Brain microvascular endothelial cell (primary cell): ENCODE results near the gene PHF12.
"Not testable (repeated sequence)": the region's sequence is repeated elsewhere in the genome, so short reads cannot be mapped to it uniquely, and the experiment has no call there.

ENCODE experiments used
- DNase-seq: peaks from one replicate; pipeline ENCODE4 v3.0.0-alpha.2; 2020
- H3K27ac ChIP-seq: fragments of 250-450 bp; sonication (Bioruptor Pico); 2 replicates; pipeline ENCODE4 v1.5.1; 2020; ENCODE audit warnings: mild to moderate bottlenecking, moderate library complexity
- H3K27me3 ChIP-seq: fragments of 250-450 bp; sonication (Bioruptor Pico); replicated peaks from 2 replicates; pipeline ENCODE4 v1.5.1; 2020; ENCODE audit warnings: mild to moderate bottlenecking
- H3K36me3 ChIP-seq: fragments of 250-450 bp; sonication (Bioruptor Pico); replicated peaks from 2 replicates; pipeline ENCODE4 v1.5.1; 2020; ENCODE audit warnings: mild to moderate bottlenecking
- H3K4me3 ChIP-seq: 2 replicates; pipeline ENCODE4 v1.5.1; 2011; ENCODE audit warnings: low read depth, mild to moderate bottlenecking, control low read depth, low read length, moderate library complexity
- in situ Hi-C: cut with HindIII; loops from 2 replicates; pipeline ENCODE4 v1.10.0; 2017; ENCODE audit warnings: low sequenced_read_pairs, low pct_ligation_motif_present
- TF ChIP-seq, protein P1 (sequence below): IDR thresholded peaks from 2 replicates; pipeline ENCODE4 v1.5.1; 2011; ENCODE audit warnings: low read depth, mild to moderate bottlenecking, moderate library complexity, low read length, control low read depth, inconsistent platforms; ENCODE audit errors: missing control alignments

PHF12 gene

GRCh38 chr17:28878158-28878910 lies 73.0 kb downstream of the PHF12 start:
- no peaks in the 10 kb centered on the region for H3K27me3 ChIP-seq
- H3K36me3 ChIP-seq = peaks cover 22% of the 10 kb centered on the region
- TF ChIP-seq, protein P1, sequence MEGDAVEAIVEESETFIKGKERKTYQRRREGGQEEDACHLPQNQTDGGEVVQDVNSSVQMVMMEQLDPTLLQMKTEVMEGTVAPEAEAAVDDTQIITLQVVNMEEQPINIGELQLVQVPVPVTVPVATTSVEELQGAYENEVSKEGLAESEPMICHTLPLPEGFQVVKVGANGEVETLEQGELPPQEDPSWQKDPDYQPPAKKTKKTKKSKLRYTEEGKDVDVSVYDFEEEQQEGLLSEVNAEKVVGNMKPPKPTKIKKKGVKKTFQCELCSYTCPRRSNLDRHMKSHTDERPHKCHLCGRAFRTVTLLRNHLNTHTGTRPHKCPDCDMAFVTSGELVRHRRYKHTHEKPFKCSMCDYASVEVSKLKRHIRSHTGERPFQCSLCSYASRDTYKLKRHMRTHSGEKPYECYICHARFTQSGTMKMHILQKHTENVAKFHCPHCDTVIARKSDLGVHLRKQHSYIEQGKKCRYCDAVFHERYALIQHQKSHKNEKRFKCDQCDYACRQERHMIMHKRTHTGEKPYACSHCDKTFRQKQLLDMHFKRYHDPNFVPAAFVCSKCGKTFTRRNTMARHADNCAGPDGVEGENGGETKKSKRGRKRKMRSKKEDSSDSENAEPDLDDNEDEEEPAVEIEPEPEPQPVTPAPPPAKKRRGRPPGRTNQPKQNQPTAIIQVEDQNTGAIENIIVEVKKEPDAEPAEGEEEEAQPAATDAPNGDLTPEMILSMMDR = no peak
- in situ Hi-C loops = no loop called here
- DNase-seq = no peak
- H3K27ac ChIP-seq = no peak overlapping the region
- H3K4me3 ChIP-seq = no peak overlapping the region

- DNase-seq, in situ Hi-C loops, H3K27ac ChIP-seq, H3K4me3 ChIP-seq, H3K27me3 ChIP-seq: not testable (repeated sequence)
- H3K36me3 ChIP-seq = peaks cover 22% of the 10 kb centered on the region
Measured at GRCh38 chr17:28877150-28877711, 74.1 kb downstream of the PHF12 start.

DNA sequence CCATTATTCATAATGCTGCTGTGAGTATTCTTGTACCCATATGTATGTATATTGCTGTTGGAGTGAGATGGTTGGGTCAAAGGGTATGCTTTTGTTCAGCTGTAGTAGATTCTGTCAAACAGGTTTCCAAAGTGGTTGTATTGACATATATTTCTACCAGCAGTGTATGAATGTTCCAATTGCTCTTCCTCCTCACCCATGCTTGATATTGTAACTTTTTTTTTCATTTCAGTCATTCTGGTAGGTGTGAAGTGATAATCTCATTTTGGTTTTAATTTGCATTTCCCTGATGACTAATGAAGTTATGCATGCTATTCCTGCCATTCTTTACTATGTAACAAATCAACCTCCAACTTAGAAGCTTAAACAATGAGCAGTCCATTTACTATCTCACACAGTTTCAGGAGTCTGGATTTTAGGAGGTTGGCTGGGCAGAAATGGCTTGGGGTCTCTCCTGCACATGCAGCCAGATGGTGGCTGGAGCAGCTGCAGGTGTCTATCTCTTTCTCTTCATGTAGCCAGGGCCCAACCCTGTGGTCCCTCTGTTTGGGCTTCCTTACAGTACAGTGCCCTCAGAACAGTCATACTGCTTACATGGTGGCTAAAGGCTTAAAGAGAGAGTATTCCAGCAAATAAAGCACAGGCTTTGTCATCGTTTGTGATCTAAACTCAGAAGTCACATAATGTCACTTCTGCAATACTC lies 75.3 kb downstream of the PHF12 start:
- in situ Hi-C loops = no loop called here
- Histone ChIP-seq H3K36me3 (peaks cover 10% of the 10 kb centered on the region), H3K27ac (no peak overlapping the region), H3K4me3 (no peak overlapping the region), H3K27me3 (no peaks in the 10 kb centered on the region)
- no peak for DNase-seq
- TF ChIP-seq, protein P1 = no peak

DNA sequence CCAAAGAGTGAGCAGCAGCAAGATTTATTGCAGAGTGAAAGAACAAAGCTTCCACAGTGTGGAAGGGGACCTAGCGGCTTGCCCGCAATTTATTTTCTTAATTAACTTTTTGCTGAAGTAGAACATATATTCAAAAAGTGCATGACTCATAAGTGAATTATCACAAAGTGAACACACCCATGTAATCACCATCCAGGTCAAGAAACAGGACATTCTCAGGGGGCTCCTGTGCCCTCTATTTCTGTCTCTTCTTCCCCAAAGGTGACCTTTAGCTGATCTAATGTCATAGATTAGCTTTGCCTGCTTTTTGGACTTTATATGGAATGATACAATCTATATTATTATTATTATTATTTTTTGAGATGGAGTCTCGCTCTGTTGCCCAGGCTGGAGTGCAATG lies 76.6 kb downstream of the PHF12 start:
- DNase-seq = no peak
- TF ChIP-seq, protein P1 = no peak
- Histone ChIP-seq H3K27ac (no peak overlapping the region), H3K4me3 (no peak overlapping the region), H3K36me3 (no peaks in the 10 kb centered on the region), H3K27me3 (no peaks in the 10 kb centered on the region)
- in situ Hi-C loops = no loop called here

DNA sequence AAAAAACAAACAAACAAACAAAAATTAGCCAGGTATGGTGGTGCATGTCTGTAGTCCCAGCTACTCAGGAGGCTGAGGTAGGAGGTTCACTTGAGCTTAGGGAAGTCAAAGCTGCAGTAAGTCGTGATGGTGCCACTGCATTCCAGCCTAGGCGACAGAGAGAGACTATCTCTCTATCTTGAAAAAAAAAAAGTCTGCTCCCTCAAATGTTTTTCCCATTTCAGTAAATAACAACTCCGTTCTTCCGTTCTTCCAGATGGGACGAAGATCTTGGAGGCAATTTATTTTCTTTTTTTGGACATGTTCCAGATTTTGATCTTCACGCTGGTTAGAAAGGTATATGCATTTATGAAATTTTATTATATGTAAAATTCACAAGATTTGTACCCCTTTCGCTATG lies 77.5 kb downstream of the PHF12 start:
- H3K27me3 ChIP-seq = no peaks in the 10 kb centered on the region
- no peak for DNase-seq
- TF ChIP-seq, protein P1 = no peak
- H3K36me3 ChIP-seq = no peaks in the 10 kb centered on the region
- H3K27ac ChIP-seq = no peak overlapping the region
- in situ Hi-C loops = no loop called here
- no peak overlapping the region for H3K4me3 ChIP-seq

DNA sequence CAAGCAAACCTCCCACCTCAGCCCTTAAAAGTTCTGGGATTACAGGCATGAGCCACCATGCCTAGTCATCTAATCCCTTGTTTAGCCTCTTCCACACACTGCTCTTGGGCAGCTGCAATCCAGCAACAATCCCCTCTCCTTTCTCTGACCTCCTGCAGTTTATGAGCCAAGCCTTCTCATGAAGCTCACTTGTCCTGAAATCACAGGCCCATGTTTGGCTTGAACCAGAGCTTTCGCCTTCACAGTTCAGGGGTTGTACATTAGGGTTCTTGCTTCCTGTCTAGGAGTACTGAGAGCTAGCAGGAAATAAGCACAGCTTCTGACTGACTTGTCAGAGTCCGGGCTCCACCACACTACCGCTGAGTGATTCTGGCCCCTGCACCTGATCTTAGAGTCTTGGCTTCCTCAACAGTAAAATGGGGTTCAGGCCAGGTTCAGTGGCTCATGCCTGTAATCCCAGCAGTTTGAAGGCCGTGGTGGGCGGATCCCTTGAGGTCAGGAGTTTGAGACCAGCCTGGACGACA lies 80.2 kb downstream of the PHF12 start:
- Histone ChIP-seq H3K27ac (no peak overlapping the region), H3K4me3 (no peak overlapping the region)
- DNase-seq = no peak

More for the DNA sequence above, 80.2 kb downstream of the PHF12 start:
- Histone ChIP-seq H3K27me3 (no peaks in the 10 kb centered on the region), H3K36me3 (no peaks in the 10 kb centered on the region)
- in situ Hi-C loops = no loop called here
- TF ChIP-seq, protein P1 = no peak
